ENCODE measurements around the gene TUBB4B.

TUBB4B gene

DNA sequence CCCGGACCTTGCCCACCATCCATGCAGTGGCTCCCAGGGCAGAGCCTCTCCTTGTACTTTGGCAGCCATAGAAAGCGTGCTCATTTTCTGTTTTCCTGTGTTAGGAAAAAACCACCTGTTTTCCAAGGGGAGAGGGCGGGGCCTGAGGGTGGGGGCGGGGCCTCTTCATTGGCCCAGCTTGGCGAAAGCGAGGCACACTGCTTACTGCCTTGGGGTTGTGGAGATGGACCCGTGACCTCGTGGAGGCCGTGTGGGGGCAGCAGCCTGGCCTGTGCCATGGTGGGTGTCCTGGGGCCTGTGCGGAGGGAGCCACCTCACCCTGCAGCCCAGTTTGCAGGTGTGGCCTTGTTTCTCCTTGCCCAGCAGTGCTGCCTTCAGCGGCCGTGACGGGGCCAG lies 32.0 kb downstream of the TUBB4B start:
- no peak for DNase-seq

DNA sequence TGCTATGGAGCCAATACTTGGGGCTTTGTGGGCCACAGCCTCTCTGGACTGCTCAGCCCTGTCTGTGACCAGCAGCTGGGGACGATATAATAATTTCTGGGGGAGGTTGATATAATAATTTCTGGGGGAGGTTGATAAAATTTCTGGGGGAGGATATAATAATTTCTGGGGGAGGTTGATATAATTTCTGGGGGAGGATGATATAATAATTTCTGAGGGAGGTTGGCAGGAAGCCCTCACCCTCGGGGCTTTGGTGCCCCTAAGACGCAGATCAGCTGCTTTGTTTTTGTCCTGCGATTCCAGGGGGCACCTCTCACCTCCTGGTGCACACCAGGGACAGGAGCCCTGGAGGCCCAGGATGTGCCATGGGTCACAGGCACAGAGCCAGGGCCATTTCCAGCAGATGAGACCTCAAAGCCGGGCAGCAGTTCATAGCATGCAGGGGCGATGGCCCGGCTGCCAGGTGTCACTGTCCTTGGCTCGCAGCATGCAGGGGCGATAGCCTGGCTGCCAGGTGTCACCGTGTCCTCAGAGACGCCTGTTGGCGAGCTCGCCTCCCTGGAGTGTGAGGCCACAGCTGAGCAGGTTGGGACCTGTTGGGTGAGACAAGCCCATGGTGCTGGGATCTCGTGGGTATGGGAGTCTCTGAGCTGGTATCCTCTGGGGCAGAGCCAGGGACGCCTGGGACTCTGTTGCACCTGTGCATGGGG lies 32.7 kb downstream of the TUBB4B start:
- no peak for DNase-seq

DNA sequence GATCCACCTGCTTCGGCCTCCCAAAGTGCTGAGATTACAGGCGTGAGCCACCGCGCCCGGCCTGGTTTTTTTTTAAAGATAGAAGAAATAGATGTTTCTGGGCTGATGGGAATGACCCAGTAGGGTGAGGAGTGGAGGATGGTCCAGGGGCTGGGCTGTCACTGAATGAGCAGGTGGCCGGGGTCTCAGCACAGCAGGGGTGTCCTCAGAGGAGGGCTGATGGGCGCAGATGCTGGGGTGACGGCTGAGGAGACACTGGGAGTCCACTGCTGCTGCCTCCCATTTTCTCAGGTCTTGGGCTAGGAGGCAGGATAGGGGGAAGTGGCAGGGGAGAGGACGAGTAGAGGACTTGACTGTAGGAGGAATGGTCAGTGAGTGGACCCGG lies 34.1 kb downstream of the TUBB4B start:
- DNase-seq: no peak

- DNase-seq: no peak
Measured at GRCh38 chr9:137275588-137276472, 34.7 kb downstream of the TUBB4B start.

- DNase-seq: no peak
Measured at GRCh38 chr9:137276473-137277328, 35.6 kb downstream of the TUBB4B start.

DNA sequence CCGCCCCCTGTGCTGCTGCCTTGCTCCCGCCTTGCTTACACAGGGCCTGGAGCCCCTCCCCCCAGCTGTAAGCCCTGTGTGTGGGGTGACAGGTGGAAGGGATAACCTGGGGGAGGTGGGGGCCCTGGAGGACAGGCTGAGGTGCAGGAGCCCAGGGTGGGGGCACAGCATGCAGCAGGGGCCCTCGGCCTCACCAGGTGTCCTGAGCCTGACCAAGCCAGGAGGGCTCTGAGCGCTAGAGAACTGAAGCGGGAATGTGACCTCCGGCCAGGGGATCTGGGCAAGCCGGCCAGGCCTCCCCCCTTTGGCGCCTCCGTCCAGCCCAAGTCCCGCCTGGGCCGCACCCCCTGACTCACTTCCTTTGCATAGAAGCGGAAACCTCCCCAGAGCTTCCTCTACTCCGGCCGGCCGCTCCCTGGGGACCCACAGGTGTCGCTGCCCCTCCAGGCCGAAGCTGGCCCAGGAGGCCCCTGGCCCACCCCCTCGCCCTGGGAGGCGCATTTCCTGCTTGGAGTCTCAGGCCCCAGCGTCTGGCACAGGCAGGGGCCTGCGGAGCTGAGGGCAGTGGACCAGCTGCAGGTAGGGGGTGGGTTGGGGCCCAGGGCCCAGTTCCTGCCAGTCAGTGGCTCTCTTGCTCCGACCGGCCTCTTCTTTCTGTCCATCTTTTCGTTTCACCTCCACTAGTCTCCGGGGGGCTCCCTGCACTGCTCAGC lies 36.4 kb downstream of the TUBB4B start, which contains the start of gene TOR4A:
TSS of gene TOR4A (plus strand) at position 398 of the 713 bp plus-strand sequence. CDS start 964 bp downstream, outside the sequence.
- DNase-seq: no peak

GRCh38 chr9:137278061-137278701 lies 37.1 kb downstream of the TUBB4B start:
- no peak for DNase-seq

- no peak for DNase-seq
Measured at GRCh38 chr9:137278721-137279711, 37.9 kb downstream of the TUBB4B start.

DNA sequence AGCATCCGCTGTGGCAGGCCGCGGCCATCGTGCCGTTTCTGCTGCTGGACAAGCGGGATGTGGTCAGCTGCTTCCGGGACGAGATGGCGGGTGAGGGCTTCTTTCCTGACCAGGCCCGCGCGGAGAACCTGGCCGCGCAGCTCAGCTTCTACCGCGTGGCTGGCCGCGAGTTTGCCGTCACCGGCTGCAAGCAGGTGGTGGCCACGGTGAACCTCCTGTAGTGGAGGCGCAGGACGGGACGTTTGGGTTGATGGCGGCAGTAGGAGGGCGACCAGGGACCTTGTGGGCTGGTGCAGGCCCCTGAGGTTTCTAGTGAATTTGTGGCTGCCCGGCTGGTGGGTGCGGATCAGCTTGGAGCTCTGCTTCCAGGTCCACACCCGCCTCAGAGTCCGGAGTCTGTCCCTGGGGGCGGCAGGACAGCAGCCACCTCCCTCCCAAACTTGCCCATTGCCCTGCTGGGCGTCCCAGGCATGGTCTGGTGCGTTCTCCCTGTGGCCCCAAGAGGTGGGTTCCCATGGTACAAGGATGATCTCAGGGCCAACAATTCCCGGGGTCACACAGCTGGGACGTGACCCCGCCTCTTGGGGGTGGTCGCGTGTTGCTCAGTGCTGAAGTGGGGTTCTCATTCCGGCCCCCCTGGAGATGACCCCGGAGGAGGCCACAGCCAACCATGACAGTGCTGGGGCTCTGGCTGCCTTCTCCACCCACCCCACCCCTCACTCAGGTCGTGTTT lies 38.8 kb downstream of the TUBB4B start:
- DNase-seq: no peak

GRCh38 chr9:137280474-137281344 lies 39.6 kb downstream of the TUBB4B start:
- no peak for DNase-seq

DNA sequence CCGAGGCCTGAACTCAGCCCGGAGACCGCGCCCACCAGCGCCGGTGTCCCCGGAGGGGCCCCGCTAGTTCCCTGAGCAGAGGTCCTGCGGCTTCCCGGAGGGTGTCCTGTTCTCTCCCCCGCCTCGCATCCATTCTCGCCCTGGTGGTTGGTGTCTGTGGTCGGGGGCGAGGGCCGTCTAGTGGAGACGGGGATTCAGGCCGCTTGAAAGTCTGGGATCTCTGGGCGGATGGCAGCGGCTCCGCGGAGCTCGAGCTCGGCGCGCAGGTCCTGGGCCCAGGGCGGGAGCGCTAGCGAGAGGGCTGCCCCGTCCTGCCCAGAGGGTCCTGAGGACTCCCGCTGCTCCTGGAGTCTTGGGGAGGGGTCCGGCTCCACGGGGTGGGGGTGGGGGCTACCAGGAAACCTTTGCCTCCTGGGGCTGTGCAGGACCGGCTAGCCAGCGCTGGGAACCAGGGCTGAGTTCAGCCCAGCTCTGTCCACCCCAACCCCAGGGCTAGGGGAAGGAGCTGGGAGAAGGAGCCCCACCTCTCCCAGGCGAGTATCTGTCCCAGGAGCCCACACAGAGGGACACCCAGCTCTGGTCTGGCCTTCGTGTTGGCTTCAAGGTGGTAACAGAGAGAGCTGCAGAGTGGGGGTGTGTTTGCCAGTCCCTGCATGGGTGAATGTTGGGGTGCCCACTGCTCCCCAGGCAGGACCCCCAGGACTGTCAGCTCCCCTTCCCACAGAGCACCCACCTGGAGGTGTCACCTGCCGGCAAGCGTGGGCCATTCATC lies 40.4 kb downstream of the TUBB4B start:
- DNase-seq: no peak

- DNase-seq: no peak
Measured at GRCh38 chr9:137286975-137287383, 45.9 kb downstream of the TUBB4B start.

- DNase-seq: no peak
Measured at GRCh38 chr9:137293094-137293481, 52.0 kb downstream of the TUBB4B start.

All from NCI-H1694 (cell line).